ENCODE results near the gene STMN3.

DNA sequence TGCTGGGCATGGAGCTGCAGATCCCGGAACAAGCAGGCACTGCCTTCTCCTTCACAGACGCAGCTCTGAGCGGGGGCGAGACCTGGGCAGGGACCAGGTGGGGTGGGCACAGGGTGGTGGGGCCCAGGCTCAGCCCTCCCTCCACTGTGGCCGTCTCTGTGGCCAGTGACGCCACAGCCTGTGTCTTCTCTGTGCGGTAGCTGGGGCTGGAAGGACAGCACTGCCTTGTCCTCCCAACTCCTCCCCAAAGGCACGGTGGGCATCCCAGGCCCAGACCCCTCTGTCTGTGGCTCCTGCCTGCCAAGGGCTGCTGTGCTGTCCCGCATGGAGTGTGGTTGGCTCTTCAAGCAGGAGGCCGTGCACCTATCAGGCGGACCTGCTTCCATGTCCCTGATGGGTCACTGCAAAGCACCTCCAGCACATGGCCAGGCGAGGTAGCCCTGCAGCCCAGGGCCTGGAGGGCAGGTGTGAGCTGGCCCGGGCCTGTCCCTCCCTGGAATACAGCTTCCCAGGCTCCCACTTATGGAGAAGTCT, 28.5 kb upstream of the STMN3 start:
- TF ChIP-seq CTCF (IDR thresholded peaks at IDR 0.05) (no peak), CBFB (CRISPR knock-in tag; IDR thresholded peaks at IDR 0.05; ENCODE audit: low read depth) (no peak), E2F1 (CRISPR knock-in tag; IDR thresholded peaks at IDR 0.05) (no peak)

Data from WTC11 (cell line).